HG03108 (cell line): ENCODE results near the gene RAB38.

Experiments
- ATAC-seq: cut with Tn5 transposase; IDR thresholded peaks from one replicate; pipeline ENCODE4 v1.9.1; 2021; ENCODE audit warnings: moderate library complexity; ENCODE audit not compliant: unreplicated experiment

Gene RAB38

DNA sequence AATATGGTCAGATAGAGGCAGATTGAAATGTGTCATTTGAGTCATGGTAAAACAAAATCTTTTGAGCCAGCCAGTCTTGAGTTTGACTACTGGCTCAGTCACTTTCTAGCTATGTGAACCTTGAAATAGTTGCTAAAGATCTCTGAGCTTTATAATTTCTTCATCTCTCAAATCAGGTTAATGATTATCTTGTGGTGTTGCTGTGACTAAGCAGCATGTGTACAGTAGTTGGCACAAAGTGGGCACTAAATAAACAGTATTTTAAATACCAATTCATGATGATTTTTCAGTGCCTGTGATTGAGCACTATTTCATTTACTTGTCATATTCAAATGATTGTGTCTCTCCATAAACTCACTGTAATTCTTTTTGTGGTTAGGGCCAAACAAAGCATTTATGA lies 70.8 kb downstream of the RAB38 start:
- ATAC-seq = peak; percentile 43

GRCh38 chr11:88103337-88104206 lies 71.7 kb downstream of the RAB38 start:
- ATAC-seq = peak; percentile 65

DNA sequence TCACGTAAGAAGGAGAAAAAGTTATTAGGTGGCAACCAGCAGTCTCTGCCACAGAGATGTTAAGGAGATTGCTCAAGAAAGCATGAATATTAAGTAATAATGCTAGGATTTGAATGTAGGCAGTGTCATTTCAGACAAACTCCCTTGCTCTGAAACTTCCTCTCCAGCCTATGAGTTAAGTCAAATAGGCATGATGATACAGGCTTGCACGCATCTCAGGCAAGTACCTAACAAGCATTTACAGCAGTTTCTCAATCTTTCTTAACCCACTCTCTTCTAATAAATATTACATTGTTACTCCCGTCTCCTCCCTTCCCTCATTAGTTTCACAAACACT lies 72.7 kb downstream of the RAB38 start:
- ATAC-seq = no peak

GRCh38 chr11:88101881-88102597 lies 73.2 kb downstream of the RAB38 start:
- no peak for ATAC-seq

- no peak for ATAC-seq
Measured at GRCh38 chr11:88100151-88100550, 75.1 kb downstream of the RAB38 start.

- ATAC-seq = no peak
Measured at GRCh38 chr11:88098289-88098688, 77.0 kb downstream of the RAB38 start.

GRCh38 chr11:88089134-88089533 lies 86.1 kb downstream of the RAB38 start:
- ATAC-seq = no peak

- no peak for ATAC-seq
Measured at GRCh38 chr11:88087337-88087736, 87.9 kb downstream of the RAB38 start.

DNA sequence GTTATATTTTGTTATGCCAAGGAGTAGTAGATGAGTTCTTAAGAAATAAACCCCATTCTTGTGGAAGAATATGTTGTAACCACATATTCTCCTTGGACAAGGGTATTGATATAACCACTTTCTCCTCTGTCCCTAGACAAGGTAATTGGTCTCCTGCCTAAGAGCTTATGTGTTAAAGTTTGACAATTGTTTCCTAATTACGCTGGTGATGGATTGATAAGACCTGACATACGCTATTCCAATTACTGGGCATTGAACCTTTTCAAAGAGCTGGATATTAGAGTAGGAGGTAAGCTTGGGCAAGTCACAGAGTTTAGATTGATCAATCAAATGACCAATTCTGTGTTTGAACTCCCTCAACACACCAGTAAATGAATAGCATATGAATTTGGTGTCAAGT lies 88.9 kb downstream of the RAB38 start:
- no peak for ATAC-seq

DNA sequence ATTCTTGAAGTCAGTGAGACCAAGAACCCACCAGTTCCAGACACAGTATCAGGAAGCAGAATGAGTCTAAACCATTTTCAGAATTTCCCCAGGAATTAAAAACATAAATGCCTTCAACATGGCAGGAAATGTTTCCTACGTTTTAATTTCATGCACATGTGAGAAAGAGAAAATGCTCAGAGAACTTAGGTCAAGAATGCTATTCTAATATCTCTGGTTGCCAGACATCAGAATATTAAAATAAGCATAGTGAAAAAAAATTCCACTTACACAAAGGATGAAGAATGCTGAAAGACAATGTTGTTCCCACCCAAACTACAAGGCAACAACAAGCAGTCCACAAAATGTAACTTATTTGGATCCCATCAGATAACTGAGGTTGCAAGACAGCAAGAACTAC lies 104.8 kb downstream of the RAB38 start:
- ATAC-seq = no peak

- no peak for ATAC-seq
Measured at GRCh38 chr11:88068848-88069554, 106.2 kb downstream of the RAB38 start.

- ATAC-seq = no peak
Measured at GRCh38 chr11:88066090-88066489, 109.2 kb downstream of the RAB38 start.

DNA sequence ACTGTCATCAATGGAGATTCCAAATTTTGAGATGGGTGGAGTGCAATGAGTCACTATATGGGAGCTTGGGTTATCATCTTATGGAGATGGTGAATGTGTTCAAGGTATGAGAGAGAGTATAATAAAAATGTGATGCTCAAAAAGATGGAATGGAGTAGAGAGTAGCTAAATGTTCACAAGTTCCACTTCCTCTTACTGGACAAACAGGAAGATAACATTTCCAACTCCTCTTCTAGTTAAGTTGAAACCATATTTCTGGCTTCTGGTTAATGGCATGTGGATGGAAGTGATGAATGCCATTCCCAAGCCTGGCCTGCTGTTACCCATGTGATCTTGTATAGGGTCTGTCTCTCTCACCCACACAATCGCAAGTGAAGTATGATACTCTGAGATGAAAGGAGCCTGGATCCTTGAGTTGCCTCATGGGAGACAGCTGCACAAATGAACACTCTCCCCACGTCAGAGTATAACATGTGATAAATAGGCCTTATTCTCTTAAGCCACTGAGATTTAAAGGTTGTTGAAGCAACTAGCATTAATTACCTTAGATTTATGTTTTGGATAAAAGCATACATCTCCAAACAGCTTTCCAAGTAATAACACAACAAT lies 111.0 kb downstream of the RAB38 start:
- no peak for ATAC-seq
